OCI-LY7 (cell line): ENCODE measurements around the gene LYRM2. TPM values are rescaled to one million over a fixed set of nuclear protein-coding genes. Genes with fewer than 3 reads are reported as not detected.
"Not testable (repeated sequence)": the region's sequence is repeated elsewhere in the genome, so short reads cannot be mapped to it uniquely, and the experiment has no call there.

ENCODE experiments used
- BruUV-seq: library from RNA; stranded (reverse); fragments of 400-500 nt; replicated peaks from 2 replicates; lab custom pipeline; 2021; lab: Mats Ljungman, UMichigan
- CTCF ChIA-PET: fragments of 300-600 bp; sonication (Branson Sonifier 250); formaldehyde crosslinking; loops from one replicate; lab custom pipeline; 2022; ENCODE audit warnings: antibody characterized with exemption; ENCODE audit not compliant: unreplicated experiment; lab: Charles Lee
- POLR2A ChIA-PET: fragments of 300-600 bp; sonication (Branson Sonifier 250); formaldehyde crosslinking; loops from one replicate; lab custom pipeline; 2022; ENCODE audit warnings: antibody characterized with exemption; lab: Charles Lee
- DNase-seq: peaks from one replicate; pipeline ENCODE4 v3.0.0-alpha.2; 2015; ENCODE audit warnings: low spot score
- H2AFZ ChIP-seq: fragments of 200-600 bp; sonication (generic), shearing (Covaris generic); 2 replicates; pipeline ENCODE4 v1.6.1; 2014; ENCODE audit warnings: mild to moderate bottlenecking, antibody characterized with exemption, low read length, moderate library complexity
- H3K27ac ChIP-seq: fragments of 200-600 bp; sonication (generic); 2 replicates; pipeline ENCODE4 v1.5.1; 2014; ENCODE audit warnings: mixed run types, low read depth, mild to moderate bottlenecking, moderate library complexity, low read length, inconsistent platforms; ENCODE audit not compliant: poor library complexity, severe bottlenecking
- H3K36me3 ChIP-seq: fragments of 200-600 bp; sonication (generic); 2 replicates; pipeline ENCODE4 v1.6.1; 2014; ENCODE audit warnings: mild to moderate bottlenecking, antibody characterized with exemption, low read length, moderate library complexity, mixed read lengths; ENCODE audit not compliant: insufficient read depth
- H3K4me1 ChIP-seq: fragments of 200-600 bp; sonication (generic); 2 replicates; pipeline ENCODE4 v1.5.1; 2014; ENCODE audit warnings: mild to moderate bottlenecking, low read length; ENCODE audit not compliant: insufficient read depth, poor library complexity, severe bottlenecking
- H3K4me2 ChIP-seq: fragments of 200-600 bp; sonication (generic); 2 replicates; pipeline ENCODE4 v1.6.1; 2014; ENCODE audit warnings: mild to moderate bottlenecking, low read length
- H3K4me3 ChIP-seq: fragments of 200-600 bp; sonication (generic); 2 replicates; pipeline ENCODE4 v1.5.1; 2014; ENCODE audit warnings: mild to moderate bottlenecking, low read depth, low read length; ENCODE audit not compliant: poor library complexity, severe bottlenecking
- H3K79me2 ChIP-seq: fragments of 200-600 bp; sonication (generic); 2 replicates; pipeline ENCODE4 v1.6.1; 2016; ENCODE audit warnings: low read depth, mild to moderate bottlenecking, low read length, moderate library complexity, mixed read lengths; ENCODE audit not compliant: insufficient read depth
- H3K9me2 ChIP-seq: fragments of 200-600 bp; sonication (generic); 2 replicates; pipeline ENCODE4 v1.6.1; 2016; ENCODE audit warnings: mild to moderate bottlenecking, low read length, mixed read lengths; ENCODE audit not compliant: insufficient read depth
- H3K9me3 ChIP-seq: fragments of 200-600 bp; sonication (generic); 2 replicates; pipeline ENCODE4 v1.6.1; 2014; ENCODE audit warnings: mild to moderate bottlenecking, mixed run types, low read length, mixed read lengths
- H4K20me1 ChIP-seq: fragments of 200-600 bp; sonication (generic); 2 replicates; pipeline ENCODE4 v1.6.1; 2014; ENCODE audit warnings: mild to moderate bottlenecking, antibody characterized with exemption, low read length, moderate library complexity, mixed read lengths; ENCODE audit not compliant: insufficient read depth
- EZH2phosphoT487 ChIP-seq: fragments of 200-600 bp; sonication (generic); IDR thresholded peaks from 2 replicates; pipeline ENCODE4 v1.6.1; 2018; ENCODE audit warnings: low read depth, borderline replicate concordance, mild to moderate bottlenecking, mixed run types, antibody characterized with exemption, low read length, moderate library complexity, mixed read lengths
- intact Hi-C: fragments of 100-400 bp; cut with micrococcal nuclease; formaldehyde crosslinking; loops from one replicate; pipeline ENCODE4 v1.10.0; 2022; ENCODE audit not compliant: unreplicated experiment
- total RNA-seq, 2 experiments: library from RNA; depleted of rRNA in 1 of 2; stranded (reverse); fragments of >200 nt in 1 of 2; shearing (Covaris generic) in 1 of 2; gene quantifications; 2 replicates each; pipeline ENCODE4 v1.2.3, GENCODE V29; 2014 to 2022
- TF ChIP-seq, protein P1 (sequence below): fragments of 200-600 bp; sonication (generic); conservative IDR thresholded peaks from 2 replicates; pipeline ENCODE4 v1.5.1; 2014; ENCODE audit warnings: mild to moderate bottlenecking, antibody characterized with exemption, low read length, moderate library complexity, mixed read lengths

LYRM2 gene
- total RNA-seq, 2 experiments from 2014 or later: 17.7 to 40.6 TPM

DNA sequence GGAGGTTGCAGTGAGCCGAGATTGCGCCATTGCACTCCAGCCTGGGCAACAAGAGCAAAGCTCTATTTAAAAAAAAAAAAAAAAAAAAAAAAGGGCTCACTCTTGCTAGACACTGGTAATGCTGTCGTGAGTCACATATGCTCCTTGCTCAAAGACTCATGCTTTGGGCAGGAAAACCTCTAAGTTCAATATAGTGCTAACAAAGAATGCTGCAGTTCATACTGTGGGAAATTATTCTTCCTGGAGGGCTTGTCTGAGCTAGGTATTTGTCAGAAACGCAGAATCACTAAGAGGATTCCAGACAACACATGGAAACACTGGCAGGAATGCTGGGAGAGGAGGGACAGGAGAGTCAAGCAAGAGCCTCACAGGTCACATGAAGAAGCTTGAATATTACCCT is 2.3 kb upstream of the LYRM2 start:
- CTCF ChIA-PET: interaction anchor here (0.5 kb wide), 1 partner anchor 655 kb away, joined by 3 read pairs; no protein-coding TSS in a partner anchor
- Histone ChIP-seq H3K27ac (no peak overlapping the region), H3K4me1 (peaks cover 18% of the 10 kb centered on the region), H3K9me2 (no peaks in the 10 kb centered on the region), H3K79me2 (peaks cover 18% of the 10 kb centered on the region; the same call in 1 of the 2 replicates), H3K36me3 (peaks cover 63% of the 10 kb centered on the region), H3K9me3 (no peaks in the 10 kb centered on the region; the same call in 1 of the 2 replicates), H4K20me1 (no peaks in the 10 kb centered on the region), H3K4me3 (no peak overlapping the region), H2AFZ (no peak overlapping the region), H3K4me2 (no peak overlapping the region)
- intact Hi-C loops: no loop called here
- DNase-seq: no peak
- POLR2A ChIA-PET: interaction anchor here (0.6 to 0.7 kb wide), 5 partner anchors 89 to 1433 kb away, joined by 3 to 8 read pairs (median 4); partner anchors contain the start of gene ANKRD6
- TF ChIP-seq, protein P1, sequence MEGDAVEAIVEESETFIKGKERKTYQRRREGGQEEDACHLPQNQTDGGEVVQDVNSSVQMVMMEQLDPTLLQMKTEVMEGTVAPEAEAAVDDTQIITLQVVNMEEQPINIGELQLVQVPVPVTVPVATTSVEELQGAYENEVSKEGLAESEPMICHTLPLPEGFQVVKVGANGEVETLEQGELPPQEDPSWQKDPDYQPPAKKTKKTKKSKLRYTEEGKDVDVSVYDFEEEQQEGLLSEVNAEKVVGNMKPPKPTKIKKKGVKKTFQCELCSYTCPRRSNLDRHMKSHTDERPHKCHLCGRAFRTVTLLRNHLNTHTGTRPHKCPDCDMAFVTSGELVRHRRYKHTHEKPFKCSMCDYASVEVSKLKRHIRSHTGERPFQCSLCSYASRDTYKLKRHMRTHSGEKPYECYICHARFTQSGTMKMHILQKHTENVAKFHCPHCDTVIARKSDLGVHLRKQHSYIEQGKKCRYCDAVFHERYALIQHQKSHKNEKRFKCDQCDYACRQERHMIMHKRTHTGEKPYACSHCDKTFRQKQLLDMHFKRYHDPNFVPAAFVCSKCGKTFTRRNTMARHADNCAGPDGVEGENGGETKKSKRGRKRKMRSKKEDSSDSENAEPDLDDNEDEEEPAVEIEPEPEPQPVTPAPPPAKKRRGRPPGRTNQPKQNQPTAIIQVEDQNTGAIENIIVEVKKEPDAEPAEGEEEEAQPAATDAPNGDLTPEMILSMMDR: no peak
- TF ChIP-seq EZH2phosphoT487: no peak
- no TSS peak for BruUV-seq

DNA sequence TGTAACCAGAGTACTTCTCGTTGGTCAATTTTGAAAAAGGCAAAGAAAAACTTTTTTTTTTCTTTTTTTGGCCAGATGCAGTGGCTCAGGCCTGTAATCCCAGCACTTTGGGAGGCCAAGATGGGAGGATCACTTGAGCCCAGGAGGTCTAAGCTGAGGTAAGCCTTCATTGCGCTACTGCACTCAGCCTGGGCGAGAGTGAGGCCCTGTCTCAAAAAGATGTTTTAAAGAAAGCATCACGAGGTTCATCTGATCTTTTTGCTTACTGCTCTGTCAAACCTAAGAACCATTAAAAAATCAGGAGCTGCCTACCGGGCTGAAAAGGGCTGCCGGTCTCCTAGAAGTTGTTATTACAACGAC is 607 bp downstream of the LYRM2 start:
- BruUV-seq: TSS peak; percentile 61
- H2AFZ ChIP-seq: peak overlapping the region; percentile 76; the same call in 1 of the 2 replicates
- H3K79me2 ChIP-seq: peaks cover 18% of the 10 kb centered on the region; the same call in 1 of the 2 replicates
- DNase-seq: no peak
- CTCF ChIA-PET: interaction anchor here (2.0 kb wide), 1 partner anchor 39 kb away, joined by 5 read pairs; no protein-coding TSS in a partner anchor
- peak overlapping the region; percentile 95 for H3K4me2 ChIP-seq
- intact Hi-C loops: loop anchor here (10.0 kb wide), 1 partner anchor 657 kb away; the partner anchor contains the start of gene BACH2
- H3K9me2 ChIP-seq: no peaks in the 10 kb centered on the region
- H3K27ac ChIP-seq: peak overlapping the region; percentile 84
- H3K4me1 ChIP-seq: peaks cover 18% of the 10 kb centered on the region
- peak overlapping the region; percentile 81 for H3K4me3 ChIP-seq
- peaks cover 46% of the 10 kb centered on the region for H3K36me3 ChIP-seq
- POLR2A ChIA-PET: interaction anchor here (0.6 to 1.6 kb wide), 18 partner anchors 11 to 648 kb away, joined by 3 to 7 read pairs (median 4); partner anchors contain the start of gene PNRC1
- H4K20me1 ChIP-seq: no peaks in the 10 kb centered on the region
- no peak for TF ChIP-seq EZH2phosphoT487
- TF ChIP-seq, protein P1: no peak
- no peaks in the 10 kb centered on the region; the same call in 1 of the 2 replicates for H3K9me3 ChIP-seq

DNA sequence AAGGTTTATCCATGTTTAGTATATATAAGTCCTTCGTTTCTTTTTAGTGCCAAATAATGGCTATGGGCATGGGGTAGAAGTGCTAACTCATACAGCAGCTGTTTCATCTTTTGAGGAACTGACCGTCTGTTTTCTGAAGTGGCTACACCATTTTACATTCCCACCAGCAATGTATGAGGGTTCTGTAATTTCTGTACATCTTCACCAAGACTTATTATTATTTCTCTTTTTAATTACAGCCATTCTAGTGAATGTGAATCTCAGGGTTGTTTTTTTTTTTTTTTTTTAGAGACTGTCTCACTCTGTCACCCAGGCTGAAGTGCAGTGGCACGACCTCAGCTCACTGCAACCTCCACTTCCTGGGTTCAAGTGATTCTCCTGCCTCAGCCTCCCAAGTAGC is 2.1 kb downstream of the LYRM2 start:
- H3K4me3 ChIP-seq, H2AFZ ChIP-seq, DNase-seq, H4K20me1 ChIP-seq, H3K9me3 ChIP-seq, CTCF ChIA-PET, H3K9me2 ChIP-seq, H3K27ac ChIP-seq, BruUV-seq, H3K4me2 ChIP-seq: not testable (repeated sequence)
- intact Hi-C loops: loop anchor here (10.0 kb wide), 1 partner anchor 658 kb away; the partner anchor contains the start of gene BACH2
- POLR2A ChIA-PET: interaction anchor here (0.6 kb wide), 1 partner anchor 10 kb away, joined by 5 read pairs; no protein-coding TSS in a partner anchor
- Histone ChIP-seq H3K79me2 (peaks cover 18% of the 10 kb centered on the region; the same call in 1 of the 2 replicates), H3K36me3 (peaks cover 32% of the 10 kb centered on the region), H3K4me1 (peaks cover 18% of the 10 kb centered on the region)
